ENCODE results near the gene SLC34A3. TPM values are rescaled to one million over a fixed set of nuclear protein-coding genes. Genes with fewer than 3 reads are reported as not detected.
A peak's percentile ranks its signal among the peaks of the same experiment; 100 is the strongest.

The SLC34A3 gene
- total RNA-seq, 1 donor from 2014 or later: not detected

DNA sequence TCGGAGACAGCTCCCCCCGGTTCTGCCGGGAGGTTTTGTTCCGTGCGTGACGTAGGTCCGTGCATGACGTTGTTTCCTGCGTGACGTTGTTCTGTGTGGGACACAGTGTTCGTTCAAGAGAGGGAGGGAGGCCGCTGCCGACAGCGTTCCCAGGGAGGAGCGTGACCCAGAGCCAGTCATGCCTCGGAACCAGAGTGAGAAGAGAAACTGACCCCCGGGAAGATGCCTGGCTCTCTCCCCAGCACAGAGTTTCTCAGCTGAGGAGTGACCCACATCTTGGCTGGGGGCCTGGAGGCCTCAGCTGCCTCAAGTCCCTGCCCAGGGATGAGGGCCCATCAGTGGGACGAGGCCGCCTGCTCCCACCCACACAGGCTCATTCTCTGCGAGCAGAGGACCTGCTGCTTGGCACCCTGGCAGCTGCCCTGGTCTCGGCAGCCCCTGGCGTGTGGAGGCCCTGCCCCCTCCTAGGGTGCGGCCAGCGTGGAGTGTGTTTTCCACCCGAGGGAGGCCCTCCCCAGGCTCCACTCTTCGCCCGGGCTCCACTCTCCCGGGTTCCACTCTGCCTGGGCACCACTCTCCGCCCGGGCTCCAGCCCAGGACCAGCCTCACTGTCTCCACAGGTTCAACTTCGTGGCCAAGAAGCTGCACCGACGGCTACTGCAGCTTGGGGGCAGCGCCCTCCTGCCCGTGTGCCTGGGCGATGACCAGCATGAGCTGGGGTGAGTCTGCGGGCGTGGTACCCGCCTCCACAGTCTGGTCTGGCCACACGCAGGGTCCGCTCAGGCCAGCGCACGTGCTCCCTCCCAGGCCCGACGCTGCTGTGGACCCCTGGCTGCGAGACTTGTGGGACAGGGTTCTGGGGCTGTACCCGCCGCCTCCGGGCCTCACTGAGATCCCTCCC is 17.3 kb upstream of the SLC34A3 start:
- H3K4me1 Mint-ChIP-seq (ENCODE audit: unreplicated experiment): no peaks in the 10 kb centered on the region

DNA sequence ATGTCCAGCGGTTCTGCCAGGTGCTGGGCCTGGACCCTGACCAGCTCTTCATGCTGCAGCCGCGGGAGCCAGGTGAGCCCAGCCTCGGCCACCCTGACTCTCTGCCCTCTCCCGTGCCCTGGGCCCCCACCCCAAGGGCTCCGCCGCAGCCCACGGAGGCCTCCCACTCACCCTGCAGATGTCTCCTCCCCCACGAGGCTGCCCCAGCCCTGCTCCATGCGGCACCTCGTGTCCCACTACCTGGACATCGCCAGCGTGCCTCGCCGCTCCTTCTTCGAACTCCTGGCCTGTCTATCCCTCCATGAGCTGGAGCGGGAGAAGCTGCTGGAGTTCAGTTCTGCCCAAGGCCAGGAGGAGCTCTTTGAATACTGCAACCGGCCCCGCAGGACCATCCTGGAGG is 16.1 kb upstream of the SLC34A3 start:
- no peaks in the 10 kb centered on the region for H3K27me3 Mint-ChIP-seq (ENCODE audit: unreplicated experiment)
- H3K9me3 Mint-ChIP-seq (ENCODE audit: unreplicated experiment): no peaks in the 10 kb centered on the region
- H3K4me1 Mint-ChIP-seq (ENCODE audit: unreplicated experiment): peaks cover 5% of the 10 kb centered on the region
- H3K36me3 Mint-ChIP-seq (ENCODE audit: unreplicated experiment): peaks cover 3% of the 10 kb centered on the region
- DNase-seq (ENCODE audit: extremely low spot score, unreplicated experiment): no peak
- TF ChIP-seq, protein P1, sequence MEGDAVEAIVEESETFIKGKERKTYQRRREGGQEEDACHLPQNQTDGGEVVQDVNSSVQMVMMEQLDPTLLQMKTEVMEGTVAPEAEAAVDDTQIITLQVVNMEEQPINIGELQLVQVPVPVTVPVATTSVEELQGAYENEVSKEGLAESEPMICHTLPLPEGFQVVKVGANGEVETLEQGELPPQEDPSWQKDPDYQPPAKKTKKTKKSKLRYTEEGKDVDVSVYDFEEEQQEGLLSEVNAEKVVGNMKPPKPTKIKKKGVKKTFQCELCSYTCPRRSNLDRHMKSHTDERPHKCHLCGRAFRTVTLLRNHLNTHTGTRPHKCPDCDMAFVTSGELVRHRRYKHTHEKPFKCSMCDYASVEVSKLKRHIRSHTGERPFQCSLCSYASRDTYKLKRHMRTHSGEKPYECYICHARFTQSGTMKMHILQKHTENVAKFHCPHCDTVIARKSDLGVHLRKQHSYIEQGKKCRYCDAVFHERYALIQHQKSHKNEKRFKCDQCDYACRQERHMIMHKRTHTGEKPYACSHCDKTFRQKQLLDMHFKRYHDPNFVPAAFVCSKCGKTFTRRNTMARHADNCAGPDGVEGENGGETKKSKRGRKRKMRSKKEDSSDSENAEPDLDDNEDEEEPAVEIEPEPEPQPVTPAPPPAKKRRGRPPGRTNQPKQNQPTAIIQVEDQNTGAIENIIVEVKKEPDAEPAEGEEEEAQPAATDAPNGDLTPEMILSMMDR (IDR thresholded peaks at IDR 0.05): no peak
- no peak overlapping the region for H3K27ac Mint-ChIP-seq (ENCODE audit: unreplicated experiment)
- no peak overlapping the region for H3K4me3 Mint-ChIP-seq (ENCODE audit: unreplicated experiment)

More for the DNA sequence above, 17.3 kb upstream of the SLC34A3 start:
- peaks cover 3% of the 10 kb centered on the region for H3K36me3 Mint-ChIP-seq (ENCODE audit: unreplicated experiment)
- H3K4me3 Mint-ChIP-seq (ENCODE audit: unreplicated experiment): no peak overlapping the region
- no peak for DNase-seq (ENCODE audit: extremely low spot score, unreplicated experiment)
- H3K9me3 Mint-ChIP-seq (ENCODE audit: unreplicated experiment): no peaks in the 10 kb centered on the region
- TF ChIP-seq, protein P1 (IDR thresholded peaks at IDR 0.05): peak; percentile 29
- H3K27ac Mint-ChIP-seq (ENCODE audit: unreplicated experiment): no peak overlapping the region
- no peaks in the 10 kb centered on the region for H3K27me3 Mint-ChIP-seq (ENCODE audit: unreplicated experiment)

DNA sequence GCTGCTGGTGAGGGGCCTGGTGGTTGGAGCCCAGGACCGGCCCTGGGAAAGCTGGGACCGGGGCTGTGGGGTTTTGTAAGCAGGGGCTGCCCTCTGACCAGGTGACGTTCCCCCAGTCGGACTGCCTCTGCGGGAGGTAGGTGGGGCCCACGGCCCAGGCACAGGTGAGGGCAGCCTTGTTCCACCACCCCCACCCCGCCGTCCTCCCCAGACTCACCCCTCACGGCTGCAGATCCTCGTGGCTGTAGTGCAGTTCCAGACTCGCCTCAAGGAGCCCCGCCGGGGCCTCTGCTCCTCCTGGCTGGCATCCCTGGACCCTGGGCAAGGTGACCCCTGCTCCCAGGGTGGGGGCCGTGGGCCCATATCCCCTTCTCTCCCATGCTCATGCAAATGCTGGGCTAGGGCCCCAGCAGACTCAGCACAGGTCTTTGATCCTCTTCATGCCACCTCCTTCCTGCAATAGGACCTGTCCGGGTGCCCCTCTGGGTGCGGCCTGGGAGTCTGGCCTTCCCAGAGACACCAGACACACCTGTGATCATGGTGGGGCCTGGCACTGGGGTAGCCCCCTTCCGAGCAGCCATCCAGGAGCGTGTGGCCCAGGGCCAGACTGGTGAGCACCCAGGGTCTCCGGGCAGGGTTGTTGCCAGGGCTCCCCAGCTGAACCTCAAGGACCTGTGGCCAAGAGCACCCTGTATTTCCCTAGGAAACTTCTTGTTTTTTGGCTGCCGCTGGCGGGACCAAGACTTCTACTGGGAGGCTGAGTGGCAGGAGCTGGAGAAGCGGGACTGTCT is 15.3 kb upstream of the SLC34A3 start:
- Mint-ChIP-seq H3K9me3 (ENCODE audit: unreplicated experiment) (no peaks in the 10 kb centered on the region), H3K4me3 (ENCODE audit: unreplicated experiment) (no peak overlapping the region), H3K27me3 (ENCODE audit: unreplicated experiment) (no peaks in the 10 kb centered on the region), H3K4me1 (ENCODE audit: unreplicated experiment) (peaks cover 5% of the 10 kb centered on the region), H3K27ac (ENCODE audit: unreplicated experiment) (no peak overlapping the region), H3K36me3 (ENCODE audit: unreplicated experiment) (peaks cover 3% of the 10 kb centered on the region)
- no peak for DNase-seq (ENCODE audit: extremely low spot score, unreplicated experiment)
- TF ChIP-seq, protein P1 (IDR thresholded peaks at IDR 0.05): no peak

DNA sequence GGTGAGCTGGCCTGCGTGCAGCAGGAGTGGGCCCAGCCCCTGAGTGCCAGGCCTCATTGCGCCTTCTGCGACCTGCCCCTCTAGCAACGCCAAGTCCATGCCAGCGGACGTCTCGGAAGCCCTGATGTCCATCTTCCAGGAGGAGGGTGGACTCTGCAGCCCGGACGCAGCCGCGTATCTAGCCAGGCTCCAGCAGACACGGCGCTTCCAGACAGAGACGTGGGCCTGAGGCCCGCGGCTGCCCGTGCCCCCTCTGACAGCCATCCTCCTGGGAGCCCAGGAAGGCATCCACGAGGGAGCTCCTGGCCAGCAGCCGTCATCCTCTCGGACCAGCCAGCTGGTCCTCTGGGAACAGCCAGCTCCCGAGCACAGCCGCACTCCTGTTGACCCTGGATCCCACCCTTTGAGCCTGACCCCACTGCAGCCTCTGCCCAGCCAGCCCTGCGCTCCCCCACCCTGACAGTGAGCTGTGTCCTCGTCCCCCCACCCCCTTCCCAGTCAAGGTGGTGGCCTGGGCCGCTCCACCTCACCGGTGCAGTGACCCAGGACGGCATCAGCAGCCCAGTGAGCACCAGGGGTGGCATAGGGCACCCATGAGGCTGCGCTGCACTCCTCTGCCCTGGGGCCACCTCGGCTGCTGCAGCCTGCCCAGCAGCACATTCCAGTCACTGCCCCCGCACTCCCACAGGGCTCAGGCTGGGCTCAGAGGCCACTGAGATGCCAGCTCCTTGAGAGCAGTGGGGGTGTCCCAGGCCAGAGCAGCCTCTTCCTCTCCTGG is 14.3 kb upstream of the SLC34A3 start:
- H3K27me3 Mint-ChIP-seq (ENCODE audit: unreplicated experiment): no peaks in the 10 kb centered on the region
- peaks cover 5% of the 10 kb centered on the region for H3K4me1 Mint-ChIP-seq (ENCODE audit: unreplicated experiment)
- TF ChIP-seq, protein P1 (IDR thresholded peaks at IDR 0.05): no peak
- no peak overlapping the region for H3K27ac Mint-ChIP-seq (ENCODE audit: unreplicated experiment)
- no peak overlapping the region for H3K4me3 Mint-ChIP-seq (ENCODE audit: unreplicated experiment)
- no peak for DNase-seq (ENCODE audit: extremely low spot score, unreplicated experiment)
- H3K9me3 Mint-ChIP-seq (ENCODE audit: unreplicated experiment): no peaks in the 10 kb centered on the region
- H3K36me3 Mint-ChIP-seq (ENCODE audit: unreplicated experiment): peaks cover 3% of the 10 kb centered on the region

All from osteocyte (in vitro differentiated cells).